HPDE6-E6E7 (cell line): ENCODE measurements around the gene ALKBH5.

ENCODE experiments used
- DNase-seq: peaks from one replicate; pipeline ENCODE4 v3.0.0; 2011; ENCODE audit warnings: missing footprints; ENCODE audit errors: extremely low spot score

Gene ALKBH5

DNA sequence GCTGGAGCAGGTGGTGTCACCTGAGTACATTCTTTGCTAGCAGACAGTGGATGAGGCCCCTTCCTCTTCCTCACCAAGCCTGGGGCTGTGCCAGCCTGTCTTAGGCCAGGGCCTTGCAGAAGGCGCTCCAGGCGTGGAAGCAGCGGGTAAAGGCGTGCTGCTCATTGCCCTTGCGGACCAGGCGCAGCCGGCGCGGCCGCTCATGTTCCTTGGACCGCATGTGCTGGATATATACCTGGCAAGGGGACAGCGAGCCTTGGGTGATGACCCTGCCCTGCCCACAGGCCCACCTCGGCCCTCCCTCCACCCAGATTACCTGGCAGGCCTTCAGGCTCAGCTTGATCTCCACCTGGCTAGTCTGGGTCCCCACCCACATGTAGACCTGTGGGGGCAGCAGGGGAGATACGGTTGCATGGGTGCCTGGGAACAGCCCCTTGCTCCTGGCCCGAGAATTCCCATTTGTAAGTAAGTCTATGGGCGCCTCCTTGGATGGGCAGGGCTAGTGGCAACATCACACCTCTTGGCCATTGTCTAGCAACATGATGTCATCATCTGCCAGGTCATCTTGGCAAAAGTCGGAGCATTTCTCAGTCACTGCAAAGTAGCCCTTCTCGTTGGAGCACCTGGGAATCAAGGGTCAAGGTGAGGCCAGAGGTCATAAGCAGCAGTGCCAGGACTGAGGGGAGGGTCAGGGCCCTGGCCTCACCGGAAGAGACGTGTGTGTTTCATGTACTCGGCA is 61.6 kb downstream of the ALKBH5 start:
- DNase-seq, result no peak

DNA sequence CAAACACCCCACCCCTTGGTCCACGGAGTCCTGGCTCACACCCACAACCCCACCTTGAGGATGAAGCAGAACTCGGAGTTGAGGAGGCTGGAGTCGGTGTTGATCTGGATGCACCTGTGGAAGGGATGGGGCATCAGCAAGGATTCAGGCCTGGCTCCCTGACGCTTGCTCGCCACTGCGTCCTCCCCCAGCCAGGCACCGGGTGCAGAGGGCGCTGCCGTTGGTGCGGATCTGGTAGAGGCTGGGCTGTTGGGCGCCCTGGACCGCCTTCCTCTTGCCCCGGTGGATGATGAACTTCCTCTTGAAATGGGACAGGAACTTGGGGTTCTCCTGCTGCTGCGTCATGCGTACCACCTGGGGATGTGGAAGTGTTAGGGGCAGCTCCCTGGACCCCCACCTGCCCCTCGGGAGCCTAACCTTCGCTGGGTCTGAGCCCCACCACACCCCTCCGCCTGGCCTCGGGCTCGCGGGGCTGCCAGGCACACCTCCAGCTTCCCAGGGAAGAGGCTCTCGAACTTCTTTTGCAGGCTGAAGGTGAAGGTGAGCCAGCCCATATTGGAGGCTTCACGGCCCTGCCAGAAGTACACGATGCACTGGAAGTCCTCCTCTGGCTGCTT is 62.6 kb downstream of the ALKBH5 start:
- DNase-seq, result no peak

DNA sequence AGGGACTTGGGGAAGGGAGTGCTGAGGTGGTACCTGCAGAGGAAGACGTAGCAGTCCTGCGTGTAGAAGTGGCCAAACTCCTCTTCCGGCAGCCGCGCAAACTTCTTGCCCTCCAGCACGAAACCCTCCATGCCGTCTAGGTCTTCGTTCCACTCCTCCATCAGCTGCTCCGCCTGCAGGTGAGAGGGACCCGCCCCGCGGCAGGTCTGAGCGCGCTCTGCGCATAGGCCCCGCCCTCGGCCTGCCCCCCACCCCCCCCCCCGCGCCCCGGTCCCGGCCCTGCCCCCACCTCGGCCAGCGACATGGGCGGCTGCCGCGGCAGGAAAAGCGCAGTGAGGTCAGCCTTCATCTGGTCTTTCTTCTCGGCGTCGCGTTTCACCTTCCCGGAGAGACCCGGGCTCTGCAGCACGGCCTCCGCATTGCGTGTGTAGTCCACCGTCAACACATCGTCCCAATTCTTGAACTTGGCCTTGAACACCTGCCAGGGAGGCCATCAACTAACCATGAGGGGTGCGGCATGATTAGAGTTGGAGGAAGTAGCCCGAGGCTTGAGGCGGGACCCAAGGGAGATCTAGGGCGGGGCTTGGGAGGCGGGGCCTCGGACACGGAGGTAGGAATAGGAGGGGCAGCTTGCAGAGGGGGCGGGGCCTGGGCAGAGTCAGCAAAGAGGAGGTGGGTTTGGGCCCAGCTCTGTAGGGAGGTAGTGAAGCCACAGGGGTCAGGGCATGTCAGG is 63.4 kb downstream of the ALKBH5 start:
- peak; percentile 89 for DNase-seq

DNA sequence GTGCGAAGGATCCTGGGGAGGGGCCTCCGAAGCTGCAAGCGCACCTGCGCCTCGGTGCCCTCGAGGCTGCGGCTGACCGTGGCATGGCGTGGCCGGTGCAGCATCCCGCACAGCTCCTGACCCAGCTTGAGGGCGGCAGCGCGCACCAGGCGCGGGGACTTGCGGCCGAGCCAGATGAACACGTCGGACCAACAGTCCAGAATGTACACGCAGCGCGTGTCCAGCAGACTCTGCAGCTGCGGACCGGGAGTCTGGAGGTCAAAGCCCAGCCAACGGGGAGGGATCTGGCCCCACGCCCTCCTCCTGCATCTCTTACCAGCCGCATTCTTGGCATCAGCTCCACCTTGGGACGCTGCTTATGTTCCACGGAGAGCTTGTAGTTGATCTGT is 64.0 kb downstream of the ALKBH5 start:
- no peak for DNase-seq

DNA sequence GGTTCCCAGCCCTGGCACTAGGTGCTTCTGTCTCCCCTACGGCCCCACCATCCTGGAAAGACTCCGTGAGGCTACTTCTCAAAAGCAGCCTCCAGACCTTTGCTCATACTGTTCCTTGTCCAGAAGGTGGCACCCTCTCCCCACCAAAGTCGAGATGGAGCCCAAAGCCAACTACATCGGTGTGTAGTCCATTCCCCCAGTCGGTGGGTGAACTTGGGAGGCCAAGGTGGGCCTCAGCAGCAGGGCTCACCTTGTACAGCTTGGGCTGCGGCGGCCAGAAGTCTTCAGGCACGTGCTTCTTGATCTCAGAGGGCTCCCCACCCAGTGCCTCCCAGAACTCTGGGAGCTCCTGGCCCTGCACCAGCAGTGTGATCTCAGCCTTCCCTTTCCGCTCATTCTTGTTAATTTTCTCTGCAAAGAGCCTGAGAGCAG is 64.7 kb downstream of the ALKBH5 start:
- DNase-seq, result peak; percentile 76

DNA sequence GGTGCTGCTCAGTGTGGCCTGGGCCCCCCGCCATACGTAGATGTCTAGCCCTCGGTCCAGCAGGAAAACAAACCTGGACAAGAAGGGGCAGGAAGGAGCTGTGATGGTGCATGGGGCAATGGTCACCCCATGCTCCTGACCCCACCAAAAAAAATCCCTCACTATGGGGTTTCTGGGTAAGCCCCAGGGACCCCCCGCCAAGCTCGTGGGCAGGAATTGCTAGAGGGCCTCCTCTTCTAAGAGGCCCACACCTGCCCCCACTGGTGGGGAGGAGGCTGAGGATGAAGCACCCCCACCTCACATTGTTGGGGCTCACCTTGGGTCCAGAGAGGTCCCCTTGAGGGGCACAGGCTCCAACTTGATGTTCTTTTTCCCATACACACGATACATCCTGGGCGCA is 65.2 kb downstream of the ALKBH5 start:
- DNase-seq, result no peak

DNA sequence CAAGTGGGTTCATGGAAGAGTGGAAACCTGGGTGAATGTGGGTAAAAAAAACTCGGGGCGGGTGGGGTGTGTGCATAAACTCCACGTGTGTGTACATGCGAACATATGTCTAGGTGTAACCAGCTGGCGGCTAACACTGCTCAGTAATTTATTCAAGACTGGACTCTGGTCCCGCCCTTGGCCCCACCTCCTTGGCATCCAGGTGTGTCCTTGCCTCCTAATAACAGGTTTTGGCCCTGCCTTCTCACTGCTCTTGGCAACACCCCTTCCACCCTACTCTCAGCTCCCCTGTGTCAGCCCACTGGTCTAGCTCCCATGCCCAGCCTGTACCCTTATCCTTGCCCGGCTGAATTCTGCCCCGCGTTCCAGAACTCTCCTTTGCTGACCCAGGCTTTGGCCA is 66.6 kb downstream of the ALKBH5 start:
- DNase-seq, result no peak

DNA sequence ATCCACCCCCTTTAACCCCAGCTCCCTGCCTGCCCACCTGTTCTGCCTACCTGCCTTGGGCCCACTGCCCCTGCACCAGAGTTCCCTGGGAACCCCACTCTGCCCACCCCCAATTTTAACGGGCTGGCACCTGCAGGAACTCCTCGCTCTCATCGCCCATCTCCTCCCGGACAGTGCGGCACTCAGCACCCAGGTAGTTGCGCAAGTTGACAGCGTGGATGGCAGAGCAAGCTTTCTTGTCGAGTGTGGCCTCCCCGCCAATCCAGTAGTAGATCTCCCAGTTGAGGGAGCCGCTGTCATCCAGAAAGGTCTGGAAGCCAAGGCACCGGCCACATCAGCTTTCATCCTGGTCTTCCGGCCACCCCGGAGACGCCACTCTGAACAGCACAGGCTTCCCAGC is 67.1 kb downstream of the ALKBH5 start:
- DNase-seq, result no peak

DNA sequence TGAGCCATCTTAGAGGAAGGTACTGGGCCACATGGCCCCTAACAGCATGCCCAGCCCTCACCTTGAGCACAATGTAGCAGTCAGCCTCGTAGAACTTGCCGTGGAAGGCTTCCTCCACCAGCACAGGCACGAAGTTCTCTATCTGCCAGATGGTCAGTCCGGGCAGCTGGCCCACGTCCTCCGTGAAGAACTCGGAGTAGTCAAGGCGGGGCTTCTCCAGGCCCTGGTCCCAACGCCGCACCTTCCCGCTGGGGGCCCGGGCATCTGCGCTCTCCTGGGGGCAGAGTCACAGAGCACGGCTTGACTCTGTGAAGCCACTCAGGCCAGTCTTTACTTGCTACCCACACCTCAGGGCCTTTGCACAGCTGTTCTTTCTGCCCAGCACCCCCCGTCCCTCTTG is 67.6 kb downstream of the ALKBH5 start:
- no peak for DNase-seq

DNA sequence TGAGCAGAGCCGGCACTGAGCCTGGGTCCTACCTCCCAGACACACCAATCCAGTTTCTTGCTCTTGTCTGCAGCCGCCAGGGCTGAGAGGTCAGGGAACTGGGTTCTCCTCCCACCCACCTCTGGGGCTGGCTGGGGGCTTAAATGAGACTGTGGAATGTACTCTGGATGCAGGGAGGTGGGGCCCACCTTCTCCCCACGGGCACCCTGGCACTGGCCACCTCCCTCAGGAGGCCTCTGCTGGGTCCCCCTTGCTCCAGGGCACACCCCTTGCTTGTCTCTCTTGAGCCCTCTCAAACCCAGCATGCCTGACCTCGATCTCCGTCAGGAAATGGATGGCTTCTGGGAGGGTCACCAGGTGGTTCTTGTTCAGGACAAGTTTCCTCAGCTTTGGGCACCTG is 68.5 kb downstream of the ALKBH5 start:
- DNase-seq, result no peak

DNA sequence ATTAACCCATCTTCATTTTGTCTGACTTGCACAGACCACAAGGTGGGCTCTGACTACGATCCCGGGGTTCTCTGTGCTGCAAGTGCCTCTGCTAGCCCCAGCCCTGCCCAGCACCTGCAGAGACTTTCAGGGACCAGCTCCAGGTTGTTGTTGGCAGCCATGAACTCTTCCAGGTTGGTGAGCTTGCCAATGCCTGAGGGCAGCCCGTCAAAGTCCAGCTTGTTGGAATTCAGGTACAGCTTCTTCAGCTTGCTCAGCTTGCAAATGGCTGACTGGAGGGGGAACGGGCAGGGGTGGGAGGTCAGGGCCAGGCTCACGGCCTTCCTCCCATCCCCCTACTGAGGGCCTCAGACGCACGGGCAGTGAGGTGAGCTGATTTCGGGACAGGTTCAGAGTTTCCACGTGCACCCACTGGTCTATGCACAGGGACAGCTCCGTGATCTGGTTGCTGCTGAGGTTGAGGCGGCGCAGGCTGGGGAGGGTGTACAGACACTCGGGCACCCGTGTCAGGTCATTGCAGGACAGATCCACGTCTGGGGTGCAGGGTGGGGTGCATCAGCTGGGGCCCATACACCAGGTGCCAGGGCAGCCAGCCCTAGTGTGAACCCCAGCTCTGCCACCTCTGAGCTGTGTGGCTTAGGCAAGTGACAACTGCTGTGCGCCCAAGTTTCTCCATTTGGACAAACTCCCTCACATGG is 69.7 kb downstream of the ALKBH5 start:
- DNase-seq, result no peak

DNA sequence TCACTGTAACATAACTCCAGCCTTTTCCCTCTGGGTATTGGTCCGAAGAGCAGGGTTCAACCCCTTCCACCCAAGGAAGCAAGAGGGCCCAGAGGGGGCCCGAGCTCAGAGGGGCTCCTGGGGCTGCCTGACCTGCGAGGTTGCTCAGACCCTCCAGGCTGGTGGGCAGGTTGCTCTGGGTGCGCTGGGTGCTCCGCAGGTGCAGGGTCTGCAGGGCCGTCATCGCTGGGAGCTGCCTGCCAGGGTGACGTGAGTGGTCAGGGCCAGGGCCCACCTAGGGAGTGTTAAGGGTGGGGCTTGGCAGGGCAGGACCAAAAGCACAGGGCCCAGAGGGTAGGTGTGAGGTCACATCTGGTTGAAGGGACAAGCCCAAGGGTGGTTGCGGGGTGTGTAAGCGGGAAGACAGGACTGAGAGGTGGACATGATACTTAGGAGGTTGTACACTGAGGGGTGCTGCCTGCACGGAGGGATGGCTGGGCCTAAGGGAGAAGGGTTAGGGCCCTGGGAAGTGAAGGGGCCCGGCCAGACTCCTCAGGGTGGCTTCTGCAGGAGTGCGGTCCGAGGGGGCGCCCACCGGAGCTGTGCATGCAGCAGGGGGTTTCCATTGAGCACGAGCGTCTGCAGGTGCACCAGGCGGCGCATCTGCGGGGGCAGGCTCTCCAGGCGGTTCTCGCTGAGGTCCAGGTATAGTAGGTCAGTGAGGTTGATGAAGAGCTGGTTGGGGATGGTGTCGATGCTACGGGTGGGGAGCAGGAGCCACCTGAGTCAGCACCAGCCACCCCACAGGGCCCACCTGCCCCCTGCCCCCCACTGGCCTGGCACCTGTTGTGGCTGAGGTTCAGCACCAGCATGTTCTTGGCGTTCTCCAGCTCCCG is 70.6 kb downstream of the ALKBH5 start:
- DNase-seq, result no peak

DNA sequence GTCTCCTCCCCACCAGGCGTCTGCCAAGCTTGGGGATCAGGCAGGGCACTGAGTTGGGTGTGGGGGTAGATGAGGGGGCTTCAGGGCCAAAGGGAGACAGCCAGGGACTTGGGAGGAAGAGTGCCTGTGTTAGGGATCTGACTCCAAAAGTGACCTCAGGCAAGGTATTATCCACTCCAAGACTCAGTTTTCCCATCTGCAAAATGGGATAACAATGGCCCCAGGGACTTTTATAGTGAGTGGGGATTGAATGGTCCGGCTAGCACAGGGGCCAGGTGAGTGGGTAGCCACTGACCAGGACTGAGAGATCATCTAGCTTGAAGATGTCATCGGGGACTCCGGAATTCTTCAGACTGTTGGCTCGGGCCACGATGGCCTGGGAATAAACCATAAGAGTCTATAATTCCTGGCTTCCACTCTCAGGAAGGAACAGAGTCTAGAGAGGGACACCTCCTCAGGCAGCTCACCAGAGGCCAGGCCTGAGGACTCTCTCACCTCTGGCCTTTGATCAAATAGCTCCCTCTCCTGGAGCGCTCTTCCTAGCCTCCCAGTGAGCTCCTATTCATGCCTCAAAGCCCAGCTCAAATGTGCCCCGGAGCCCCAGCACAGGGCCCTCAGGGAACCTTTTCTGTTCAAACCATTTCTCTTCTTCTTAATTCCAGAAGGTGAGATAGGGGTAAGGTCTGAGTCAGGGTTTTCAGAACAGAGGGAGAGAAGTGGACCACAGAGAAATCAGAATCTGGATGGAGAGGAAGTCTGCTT is 71.4 kb downstream of the ALKBH5 start:
- DNase-seq, result no peak

DNA sequence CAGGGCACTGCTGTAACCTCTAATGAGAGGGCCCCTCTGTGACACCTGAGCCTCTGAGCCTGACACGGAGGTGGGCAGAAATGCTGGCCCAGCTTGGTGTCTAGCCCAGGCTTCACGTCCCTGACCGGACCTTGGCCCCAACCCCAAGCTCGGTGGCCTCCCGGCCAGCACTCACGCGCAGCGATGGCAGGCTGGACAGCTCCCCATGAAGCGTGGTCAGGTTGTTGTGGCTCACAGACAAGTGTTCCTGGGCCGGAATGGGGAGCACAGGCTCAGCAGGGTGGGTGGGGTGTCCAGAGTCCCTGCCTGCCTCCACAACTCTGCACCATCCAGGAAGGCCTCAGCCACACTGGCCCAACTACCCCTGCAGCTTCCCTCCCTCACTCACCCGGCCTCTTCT is 72.7 kb downstream of the ALKBH5 start:
- no peak for DNase-seq

DNA sequence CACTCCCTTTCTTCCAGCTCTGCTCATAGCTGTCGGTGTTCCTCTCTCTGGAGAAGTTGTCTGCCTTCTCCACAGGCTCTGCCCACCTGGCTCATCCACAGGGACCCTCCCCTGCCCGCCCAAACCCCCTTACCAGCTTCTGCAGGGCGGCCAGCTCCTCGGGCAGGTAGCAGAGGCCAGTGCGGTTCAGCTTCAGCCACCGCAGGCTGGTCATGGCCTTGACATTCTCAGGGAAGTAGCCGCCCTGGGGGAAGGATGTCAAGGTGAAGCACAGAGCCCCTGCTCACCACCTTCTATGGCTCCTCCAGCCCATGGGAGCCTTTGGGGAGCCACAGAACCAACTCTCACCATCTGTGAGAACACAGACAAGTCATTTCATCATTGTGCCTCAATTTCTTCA is 73.1 kb downstream of the ALKBH5 start:
- no peak for DNase-seq

DNA sequence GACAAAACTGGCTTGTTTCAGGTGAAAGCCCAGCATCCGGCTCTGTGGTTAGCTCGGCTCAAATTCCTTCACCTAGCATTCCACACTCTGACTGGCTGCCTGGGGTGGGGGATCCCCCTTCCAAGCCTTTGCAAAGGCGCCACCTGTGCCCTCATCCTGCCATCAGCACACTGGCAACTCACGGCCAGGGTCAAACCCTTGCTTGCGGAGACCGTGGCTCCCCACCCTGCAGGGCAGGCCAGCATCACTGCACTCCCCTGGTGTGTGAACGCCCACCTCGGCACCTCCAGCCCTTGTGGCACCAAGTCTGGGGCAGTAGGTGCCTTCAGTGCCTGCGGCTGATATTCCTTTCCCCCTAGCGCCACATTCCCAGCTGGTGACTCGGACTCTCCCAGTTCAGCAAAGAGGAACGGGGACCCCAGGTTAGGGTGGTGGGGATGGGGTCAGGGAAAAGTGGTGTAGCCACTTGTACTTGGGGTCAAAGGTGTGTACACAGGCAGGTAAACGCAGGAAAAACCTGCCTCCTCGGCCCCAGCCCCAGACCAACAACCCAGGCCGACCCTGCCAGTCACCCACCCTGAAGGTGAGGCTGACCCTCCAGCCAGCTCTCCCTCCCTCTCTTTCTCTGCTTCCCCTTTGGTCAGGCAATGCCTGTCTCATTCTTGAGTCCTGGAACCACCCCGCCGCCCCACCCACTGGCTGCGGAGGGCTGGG is 73.8 kb downstream of the ALKBH5 start:
- peak; percentile 69 for DNase-seq

DNA sequence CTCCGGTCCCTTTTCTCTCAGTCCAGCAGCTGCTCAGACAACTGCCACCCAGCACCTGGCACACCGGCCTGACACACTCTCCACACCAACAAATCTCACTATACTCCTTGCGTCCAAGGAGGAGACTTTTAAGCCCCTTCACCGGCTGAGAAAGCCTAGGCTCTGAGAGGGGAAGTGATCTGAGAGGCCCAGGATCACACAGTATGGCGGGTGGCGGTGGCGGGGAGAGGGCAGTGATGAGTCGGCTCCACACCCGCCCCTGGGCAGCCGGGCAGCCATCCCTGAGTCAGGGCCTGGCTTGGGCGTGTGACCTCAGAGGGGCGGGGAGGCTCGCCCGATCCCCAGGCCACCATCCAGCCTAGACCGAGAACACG is 74.3 kb downstream of the ALKBH5 start:
- peak; percentile 74 for DNase-seq

DNA sequence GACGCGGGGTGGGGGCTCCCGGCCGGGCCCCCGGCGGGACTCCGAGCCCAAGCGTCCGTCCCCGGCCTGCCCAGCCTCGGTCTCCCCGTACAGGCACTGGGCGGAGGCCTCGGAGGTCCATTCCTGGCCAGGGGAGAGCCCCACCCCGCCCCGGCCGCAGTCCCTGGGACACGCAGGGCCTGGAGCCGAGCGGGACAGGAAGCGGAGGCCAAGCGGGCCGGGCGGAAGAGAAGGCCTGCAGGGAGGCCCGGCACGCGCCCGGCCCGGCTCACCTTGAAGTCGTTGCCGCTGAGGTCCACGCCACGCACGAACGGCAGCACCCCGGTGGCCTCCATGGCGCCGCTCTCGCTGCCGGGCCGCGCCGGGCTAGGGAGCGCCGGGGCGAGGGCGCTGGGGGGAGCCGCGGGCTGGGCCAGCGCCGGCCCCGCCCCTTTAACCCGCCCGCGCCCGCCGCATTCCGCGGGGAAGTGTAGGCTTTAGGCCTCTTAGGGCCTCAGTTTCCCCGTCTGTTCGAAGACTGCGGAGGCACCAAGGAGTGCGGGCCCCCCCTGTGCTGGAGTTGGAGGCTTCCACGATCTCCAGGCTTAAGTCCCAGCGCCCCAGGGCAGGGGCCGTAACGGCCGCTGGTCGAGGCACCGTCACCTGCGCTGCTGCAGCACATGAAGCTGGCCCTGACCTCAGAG is 74.9 kb downstream of the ALKBH5 start, which contains the start of gene FLII:
FLII (minus strand) TSS at position 383 of the 683 bp plus-strand sequence; CDS start at position 335, 48 bp downstream.
- no peak for DNase-seq
